Smooth muscle cell (in vitro differentiated cells): ENCODE results near the gene ZNF587. TPM values are rescaled to one million over a fixed set of nuclear protein-coding genes. Genes with fewer than 3 reads are reported as not detected.

Experiments used
- DNase-seq: peaks from one replicate; lab custom pipeline; 2025; ENCODE audit not compliant: unreplicated experiment; lab: John Stamatoyannopoulos, UW
- H2AFZ ChIP-seq: fragments of 200-600 bp; sonication (generic); 2 replicates; pipeline ENCODE4 v1.6.0; 2016; ENCODE audit warnings: antibody characterized with exemption, low read depth, mild to moderate bottlenecking
- H3F3A ChIP-seq: fragments of 200-600 bp; sonication (generic); 2 replicates; pipeline ENCODE4 v1.6.0; 2017; ENCODE audit warnings: antibody characterized with exemption, low read depth
- H3K27ac ChIP-seq: fragments of 200-600 bp; sonication (generic); 2 replicates; pipeline ENCODE4 v1.5.1; 2016; ENCODE audit warnings: low read depth, mild to moderate bottlenecking
- H3K27me3 ChIP-seq: fragments of 200-600 bp; sonication (generic); 2 replicates; pipeline ENCODE4 v1.6.1; 2016; ENCODE audit warnings: low read depth, mild to moderate bottlenecking
- H3K36me3 ChIP-seq: fragments of 200-600 bp; sonication (generic); 2 replicates; pipeline ENCODE4 v1.5.1; 2016; ENCODE audit warnings: low read depth
- H3K4me1 ChIP-seq: fragments of 200-600 bp; sonication (generic); 2 replicates; pipeline ENCODE4 v1.5.1; 2016; ENCODE audit warnings: low read depth
- H3K4me2 ChIP-seq: fragments of 200-600 bp; sonication (generic); 2 replicates; pipeline ENCODE4 v1.6.0; 2016; ENCODE audit warnings: mild to moderate bottlenecking
- H3K4me3 ChIP-seq: fragments of 200-600 bp; sonication (generic); 2 replicates; pipeline ENCODE4 v1.5.1; 2016; ENCODE audit warnings: mild to moderate bottlenecking
- H3K79me2 ChIP-seq: fragments of 200-600 bp; sonication (generic); 2 replicates; pipeline ENCODE4 v1.6.0; 2016; ENCODE audit warnings: low read depth, mild to moderate bottlenecking
- H3K9ac ChIP-seq: fragments of 200-600 bp; sonication (generic); 2 replicates; pipeline ENCODE4 v1.6.0; 2016; ENCODE audit warnings: low read depth
- H3K9me3 ChIP-seq: fragments of 200-600 bp; sonication (generic); replicated peaks from 2 replicates; pipeline ENCODE4 v1.5.1; 2016; ENCODE audit warnings: low read depth
- H4K20me1 ChIP-seq: fragments of 200-600 bp; sonication (generic); 2 replicates; pipeline ENCODE4 v1.6.0; 2016; ENCODE audit warnings: low read depth
- CTCF ChIP-seq: fragments of 200-600 bp; sonication (generic); IDR thresholded peaks from 2 replicates; pipeline ENCODE4 v1.5.1; 2017; ENCODE audit warnings: borderline replicate concordance, mild to moderate bottlenecking, antibody characterized with exemption; ENCODE audit not compliant: insufficient read depth, poor library complexity, severe bottlenecking
- WGBS: methylation state at CpG from one replicate; pipeline ENCODE4 v1.1.7; 2016; ENCODE audit warnings: low lambda C conversion rate; 5-methylcytosine and 5-hydroxymethylcytosine counted together
- polyA plus RNA-seq: library from polyadenylated mRNA; unstranded; fragments of >200 nt; fragmentation: Nextera tagmentation; extraction: Ambion mirVana; gene quantifications from 2 replicates; pipeline ENCODE4 v1.2.1, GENCODE V29; 2016
- total RNA-seq: library from RNA; depleted of rRNA; stranded (reverse); fragments of >200 nt; gene quantifications from 2 replicates; pipeline ENCODE4 v1.2.3, GENCODE V29; 2014

Gene ZNF587
- total and polyA plus RNA-seq, 2 experiments from 2014 or later = 3.9 to 13.9 TPM

- H4K20me1 ChIP-seq = peaks cover 4% of the 10 kb centered on the region
- no peaks in the 10 kb centered on the region for H3K36me3 ChIP-seq
- no peak overlapping the region for H3K4me3 ChIP-seq
- no peaks in the 10 kb centered on the region for H3K9me3 ChIP-seq
- H3K27ac ChIP-seq = no peak overlapping the region
- no peak for TF ChIP-seq CTCF
- no peak overlapping the region for H3K4me2 ChIP-seq
- no peak overlapping the region for H3K9ac ChIP-seq
- no peak for DNase-seq
- peaks cover 3% of the 10 kb centered on the region for H3K79me2 ChIP-seq
- no peaks in the 10 kb centered on the region for H3F3A ChIP-seq
- no peaks in the 10 kb centered on the region for H3K4me1 ChIP-seq
- H2AFZ ChIP-seq = no peak overlapping the region
- WGBS = 88% methylated on average over 6 of the region's 6 CpGs
- no peaks in the 10 kb centered on the region for H3K27me3 ChIP-seq
Observed at GRCh38 chr19:57905258-57905657, 55.6 kb downstream of the ZNF587 start.

- 99% methylated on average over 3 of the region's 3 CpGs for WGBS
- no peak overlapping the region for H2AFZ ChIP-seq
- no peak overlapping the region for H3K4me2 ChIP-seq
- no peaks in the 10 kb centered on the region for H3K27me3 ChIP-seq
- no peak overlapping the region for H3K4me3 ChIP-seq
- no peaks in the 10 kb centered on the region for H3K4me1 ChIP-seq
- TF ChIP-seq CTCF = no peak
- peaks cover 10% of the 10 kb centered on the region for H3K79me2 ChIP-seq
- no peaks in the 10 kb centered on the region for H3K36me3 ChIP-seq
- no peak overlapping the region for H3K27ac ChIP-seq
- no peaks in the 10 kb centered on the region for H3K9me3 ChIP-seq
- no peak overlapping the region for H3K9ac ChIP-seq
- no peak for DNase-seq
- peaks cover 7% of the 10 kb centered on the region for H4K20me1 ChIP-seq
- H3F3A ChIP-seq = no peaks in the 10 kb centered on the region
Observed at GRCh38 chr19:57907394-57907793, 57.7 kb downstream of the ZNF587 start.

- Histone ChIP-seq H4K20me1 (peaks cover 9% of the 10 kb centered on the region), H3K4me3 (no peak overlapping the region), H3K36me3 (no peaks in the 10 kb centered on the region), H3K9ac (no peak overlapping the region), H3F3A (peaks cover 3% of the 10 kb centered on the region), H3K9me3 (no peaks in the 10 kb centered on the region), H2AFZ (no peak overlapping the region), H3K27me3 (no peaks in the 10 kb centered on the region), H3K4me2 (peak overlapping the region; percentile 97), H3K79me2 (peaks cover 44% of the 10 kb centered on the region), H3K27ac (no peak overlapping the region), H3K4me1 (peaks cover 10% of the 10 kb centered on the region)
- DNase-seq = no peak
- TF ChIP-seq CTCF = no peak
- 91% methylated on average over 3 of the region's 3 CpGs for WGBS
Observed at GRCh38 chr19:57914531-57914930, 64.9 kb downstream of the ZNF587 start.

Other genes with a start within 250 kb of the ZNF587 start
- 3.0 and 3.2 TPM in 2 replicates for gene ZNF530, start 250.0 kb upstream of the ZNF587 start, total RNA-seq
- 3.5 and 3.7 TPM in 2 replicates for gene ZNF530, start 250.0 kb upstream of the ZNF587 start, polyA plus RNA-seq
- gene ZNF134, start 235.6 kb upstream of the ZNF587 start, total RNA-seq = 25.8 and 27.6 TPM in 2 replicates
- gene ZNF134, start 235.6 kb upstream of the ZNF587 start, polyA plus RNA-seq = 7.0 and 9.0 TPM in 2 replicates
- gene ZNF211, start 216.7 kb upstream of the ZNF587 start, total RNA-seq = 14.1 and 15.7 TPM in 2 replicates
- gene ZNF211, start 216.7 kb upstream of the ZNF587 start, polyA plus RNA-seq = 10.5 and 12.1 TPM in 2 replicates
- gene ZSCAN4, start 180.9 kb upstream of the ZNF587 start, total RNA-seq = 0.27 TPM in 1 of 2 replicates, not detected in the other
- gene ZSCAN4, start 180.9 kb upstream of the ZNF587 start, polyA plus RNA-seq = 0.38 TPM in 1 of 2 replicates, not detected in the other
- gene ZNF551, start 167.9 kb upstream of the ZNF587 start, total RNA-seq = 8.2 and 11.1 TPM in 2 replicates
- 1.1 and 1.6 TPM in 2 replicates for gene ZNF551, start 167.9 kb upstream of the ZNF587 start, polyA plus RNA-seq
- gene ZNF154, start 140.7 kb upstream of the ZNF587 start, total RNA-seq = 7.3 and 9.6 TPM in 2 replicates
- gene ZNF154, start 140.7 kb upstream of the ZNF587 start, polyA plus RNA-seq = 3.3 and 8.1 TPM in 2 replicates
- 4.7 and 7.0 TPM in 2 replicates for gene ZNF671, start 122.2 kb upstream of the ZNF587 start, total RNA-seq
- 5.2 and 5.5 TPM in 2 replicates for gene ZNF671, start 122.2 kb upstream of the ZNF587 start, polyA plus RNA-seq
- 12.7 and 13.6 TPM in 2 replicates for gene ZNF776, start 103.0 kb upstream of the ZNF587 start, total RNA-seq
- gene ZNF776, start 103.0 kb upstream of the ZNF587 start, polyA plus RNA-seq = 4.4 and 8.9 TPM in 2 replicates
- 8.2 and 20.3 TPM in 2 replicates for gene ZNF586, start 80.2 kb upstream of the ZNF587 start, total RNA-seq
- 3.2 and 4.1 TPM in 2 replicates for gene ZNF586, start 80.2 kb upstream of the ZNF587 start, polyA plus RNA-seq
- gene ZNF552, start 34.9 kb upstream of the ZNF587 start, total RNA-seq = 2.8 and 6.7 TPM in 2 replicates
- 1.9 and 6.4 TPM in 2 replicates for gene ZNF552, start 34.9 kb upstream of the ZNF587 start, polyA plus RNA-seq
- gene ZNF587B, start 19.6 kb upstream of the ZNF587 start, total RNA-seq = 6.7 and 8.0 TPM in 2 replicates
- 1.2 and 4.3 TPM in 2 replicates for gene ZNF587B, start 19.6 kb upstream of the ZNF587 start, polyA plus RNA-seq
- gene ZNF814, start 39.2 kb downstream of the ZNF587 start, total RNA-seq = 9.6 and 16.7 TPM in 2 replicates
- gene ZNF814, start 39.2 kb downstream of the ZNF587 start, polyA plus RNA-seq = 9.7 and 13.5 TPM in 2 replicates
- 9.8 and 12.0 TPM in 2 replicates for gene ZNF417, start 66.7 kb downstream of the ZNF587 start, total RNA-seq
- 2.6 and 5.1 TPM in 2 replicates for gene ZNF417, start 66.7 kb downstream of the ZNF587 start, polyA plus RNA-seq
- 7.5 and 10.2 TPM in 2 replicates for gene ZNF418, start 85.5 kb downstream of the ZNF587 start, total RNA-seq
- gene ZNF418, start 85.5 kb downstream of the ZNF587 start, polyA plus RNA-seq = 1.6 and 1.8 TPM in 2 replicates
- gene ZNF256, start 97.8 kb downstream of the ZNF587 start, total RNA-seq = 4.5 and 10.3 TPM in 2 replicates
- gene ZNF256, start 97.8 kb downstream of the ZNF587 start, polyA plus RNA-seq = 3.2 and 4.0 TPM in 2 replicates
- gene C19orf18, start 124.7 kb downstream of the ZNF587 start, total RNA-seq = 0.67 TPM in 1 of 2 replicates, not detected in the other
- gene C19orf18, start 124.7 kb downstream of the ZNF587 start, polyA plus RNA-seq = 2.0 and 2.1 TPM in 2 replicates
- gene ZNF606, start 153.0 kb downstream of the ZNF587 start, total RNA-seq = 15.7 and 18.6 TPM in 2 replicates
- 5.2 and 8.6 TPM in 2 replicates for gene ZNF606, start 153.0 kb downstream of the ZNF587 start, polyA plus RNA-seq
- 1.8 TPM in 1 of 2 replicates, not detected in the other for gene ZSCAN1, start 184.2 kb downstream of the ZNF587 start, total RNA-seq
- gene ZSCAN1, start 184.2 kb downstream of the ZNF587 start, polyA plus RNA-seq = 0.94 and 1.4 TPM in 2 replicates
- 3.7 and 4.8 TPM in 2 replicates for gene ZNF135, start 209.4 kb downstream of the ZNF587 start, total RNA-seq
- 3.2 and 3.6 TPM in 2 replicates for gene ZNF135, start 209.4 kb downstream of the ZNF587 start, polyA plus RNA-seq
- gene ZSCAN18, start 248.4 kb downstream of the ZNF587 start, total RNA-seq = 32.9 and 34.6 TPM in 2 replicates
- 54.6 and 66.5 TPM in 2 replicates for gene ZSCAN18, start 248.4 kb downstream of the ZNF587 start, polyA plus RNA-seq